GM18502 (cell line): ENCODE results near the gene CSF2RB.

ENCODE experiments used
- ATAC-seq: cut with Tn5 transposase; IDR thresholded peaks from one replicate; pipeline ENCODE4 v1.9.1; 2021; ENCODE audit warnings: mild to moderate bottlenecking; ENCODE audit not compliant: unreplicated experiment, poor library complexity

CSF2RB gene

DNA sequence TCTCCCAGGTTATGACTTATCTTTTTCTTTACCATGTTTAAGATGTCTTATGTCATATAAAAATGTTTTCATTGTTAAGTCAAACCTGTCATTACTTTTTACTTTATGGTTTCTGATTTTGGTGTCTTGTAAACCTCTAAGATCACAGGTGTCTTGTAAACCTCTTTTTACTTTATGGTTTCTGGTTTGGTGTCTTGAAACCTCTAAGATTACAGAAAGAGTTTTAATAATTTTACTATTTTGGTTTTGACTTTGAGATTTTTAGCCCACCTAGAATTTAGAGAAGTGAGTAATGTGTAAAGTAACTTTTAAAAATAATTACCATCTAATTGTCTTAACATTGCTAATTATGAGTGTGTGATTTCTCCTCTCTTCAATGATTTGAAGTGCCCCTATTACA is 2.6 kb downstream of the CSF2RB start:
- ATAC-seq: no peak

GRCh38 chr22:36918586-36919284 is 5.3 kb downstream of the CSF2RB start:
- ATAC-seq: no peak

DNA sequence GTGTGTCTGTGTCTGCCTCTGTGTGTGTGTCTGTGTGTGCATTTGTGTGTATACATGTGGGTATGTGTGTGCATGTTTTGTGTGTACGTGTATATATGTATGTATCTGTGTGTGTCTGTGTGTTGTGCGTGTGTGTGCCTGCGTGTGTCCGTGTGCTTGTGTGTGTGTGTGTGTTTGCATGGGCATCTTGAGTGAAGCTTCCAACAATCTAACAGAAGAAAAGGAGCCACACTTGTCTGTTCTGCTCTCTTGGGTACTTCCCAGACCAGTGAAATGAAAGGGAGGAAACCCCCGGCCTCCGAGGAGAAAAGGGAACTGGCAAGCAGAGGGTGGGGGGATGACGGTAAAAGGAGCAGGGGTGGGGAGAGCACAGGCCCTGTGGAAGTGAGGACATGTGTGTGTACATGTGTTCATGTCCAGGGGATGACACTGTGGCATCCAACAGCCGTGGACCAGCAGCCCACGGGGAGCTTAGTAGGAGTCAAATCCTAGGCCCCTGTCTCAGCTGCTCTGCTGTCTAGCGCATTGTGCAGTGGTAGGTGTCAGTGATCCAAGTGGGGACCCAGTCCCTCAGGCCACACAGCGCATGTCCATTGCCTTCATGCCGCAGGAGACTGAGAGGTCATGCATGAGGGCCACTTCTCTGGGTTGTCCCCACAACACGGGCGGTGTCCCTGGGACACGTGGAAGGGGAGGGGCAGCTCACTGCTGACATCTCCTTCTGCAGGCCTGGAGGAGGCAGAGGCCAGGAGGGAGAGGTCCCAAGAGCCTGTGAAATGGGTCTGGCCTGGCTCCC is 8.1 kb downstream of the CSF2RB start:
- ATAC-seq: no peak

DNA sequence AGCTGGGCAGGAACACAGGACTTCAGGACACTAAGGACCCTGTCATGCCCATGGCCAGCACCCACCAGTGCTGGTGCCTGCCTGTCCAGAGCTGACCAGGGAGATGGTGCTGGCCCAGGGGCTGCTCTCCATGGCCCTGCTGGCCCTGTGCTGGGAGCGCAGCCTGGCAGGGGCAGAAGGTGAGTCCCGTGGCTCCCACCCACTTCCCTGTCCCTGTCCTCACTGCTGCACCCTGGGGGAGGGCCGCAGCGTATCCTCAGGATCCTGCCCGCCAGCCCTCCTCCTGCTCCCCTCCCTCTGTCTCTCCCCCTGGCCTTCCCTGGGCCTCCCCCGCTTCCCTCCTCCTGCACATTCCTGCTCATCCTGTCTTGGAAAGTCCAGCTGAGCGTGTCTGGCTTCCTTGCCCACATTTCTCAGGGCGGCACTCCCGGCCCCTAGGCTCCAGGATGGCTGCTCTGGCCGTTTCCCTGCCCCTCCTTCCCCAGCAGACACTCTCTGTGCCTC is 8.7 kb downstream of the CSF2RB start:
- ATAC-seq: no peak

DNA sequence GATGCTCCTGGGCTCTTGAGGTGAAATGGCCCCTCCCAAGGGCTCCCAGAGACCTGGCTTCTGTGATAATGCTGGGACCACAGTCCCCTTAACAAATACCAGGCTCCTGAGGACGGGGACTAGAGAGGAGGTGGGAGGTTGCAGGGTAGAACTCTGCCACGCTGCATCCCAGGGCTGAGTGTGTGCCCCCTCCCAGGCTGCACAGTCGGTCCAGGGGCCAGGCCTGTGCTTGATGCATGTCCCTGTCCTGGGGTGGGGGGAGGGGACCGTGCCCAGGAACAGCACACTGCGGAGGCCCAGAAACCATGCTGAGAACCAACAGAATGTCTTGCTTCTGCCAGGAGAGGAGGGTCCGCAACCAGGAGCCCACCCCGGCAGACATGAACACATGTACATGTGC is 9.3 kb downstream of the CSF2RB start:
- no peak for ATAC-seq

- no peak for ATAC-seq
Observed at GRCh38 chr22:36923131-36923788, 9.8 kb downstream of the CSF2RB start.

DNA sequence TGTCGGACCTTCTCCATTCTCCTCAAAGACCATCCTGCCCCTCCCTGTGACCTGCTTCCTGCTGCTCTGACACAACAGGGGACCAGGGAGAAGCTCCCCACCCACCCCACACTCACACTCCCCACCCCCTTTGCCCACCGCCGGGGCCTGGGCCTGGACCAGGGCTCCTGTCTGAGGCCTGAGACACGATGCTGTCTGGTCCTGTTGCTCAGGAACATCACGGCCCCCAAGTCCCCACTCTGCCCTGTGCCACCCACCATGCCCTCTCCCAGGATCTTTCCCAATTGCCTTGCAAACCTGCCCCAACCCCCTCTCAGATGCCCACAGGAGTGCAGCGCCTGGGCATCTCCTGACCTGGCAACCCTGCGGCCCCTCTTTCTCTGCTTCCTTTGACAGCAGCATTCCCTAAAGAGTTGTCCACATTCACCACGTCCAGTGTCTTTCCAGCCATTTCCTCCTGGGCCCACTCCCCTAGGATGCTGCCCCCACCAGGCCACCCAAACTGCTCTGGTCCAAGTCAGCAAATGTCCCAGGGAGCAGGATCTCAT is 10.8 kb downstream of the CSF2RB start:
- no peak for ATAC-seq

DNA sequence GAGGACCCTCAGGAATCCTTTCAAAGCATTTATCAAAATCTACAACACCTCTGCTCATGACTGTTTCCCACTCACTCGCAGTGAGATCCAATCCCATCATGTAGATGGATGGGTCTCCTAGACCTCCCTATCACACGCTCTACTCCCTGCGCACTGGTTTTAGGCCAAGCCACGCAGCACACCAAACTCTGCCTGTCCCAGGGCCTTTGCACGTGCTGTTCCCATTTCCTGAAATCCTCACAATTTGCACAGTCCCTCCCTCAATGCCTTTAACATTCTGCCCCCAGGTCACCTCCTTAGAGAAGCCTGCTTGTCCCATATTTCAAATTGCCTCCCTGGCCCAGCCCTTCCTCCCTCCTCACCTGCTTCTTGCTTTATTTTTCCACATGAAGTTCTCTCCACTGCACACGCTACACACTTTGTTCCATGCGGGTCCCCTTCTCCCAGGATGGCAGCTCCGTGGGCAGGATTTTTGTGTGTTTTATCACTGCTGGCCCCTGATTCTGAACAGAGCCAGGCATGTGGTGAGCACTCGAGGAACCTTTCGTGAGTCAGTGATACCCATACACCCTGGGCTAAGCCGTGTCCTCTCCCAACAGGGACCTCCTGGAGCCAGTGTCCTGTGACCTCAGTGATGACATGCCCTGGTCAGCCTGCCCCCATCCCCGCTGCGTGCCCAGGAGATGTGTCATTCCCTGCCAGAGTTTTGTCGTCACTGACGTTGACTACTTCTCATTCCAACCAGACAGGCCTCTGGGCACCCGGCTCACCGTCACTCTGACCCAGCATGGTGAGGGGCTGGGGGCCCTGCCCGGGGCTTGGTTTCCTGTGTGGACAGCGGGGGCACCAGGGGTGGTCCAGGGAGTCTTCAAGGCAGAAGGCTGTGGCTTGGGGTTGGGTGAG is 12.2 kb downstream of the CSF2RB start:
- no peak for ATAC-seq

- ATAC-seq: no peak
Observed at GRCh38 chr22:36926309-36926708, 12.9 kb downstream of the CSF2RB start.

GRCh38 chr22:36926721-36927435 is 13.4 kb downstream of the CSF2RB start:
- ATAC-seq: no peak

GRCh38 chr22:36927671-36928070 is 14.2 kb downstream of the CSF2RB start:
- ATAC-seq: no peak

DNA sequence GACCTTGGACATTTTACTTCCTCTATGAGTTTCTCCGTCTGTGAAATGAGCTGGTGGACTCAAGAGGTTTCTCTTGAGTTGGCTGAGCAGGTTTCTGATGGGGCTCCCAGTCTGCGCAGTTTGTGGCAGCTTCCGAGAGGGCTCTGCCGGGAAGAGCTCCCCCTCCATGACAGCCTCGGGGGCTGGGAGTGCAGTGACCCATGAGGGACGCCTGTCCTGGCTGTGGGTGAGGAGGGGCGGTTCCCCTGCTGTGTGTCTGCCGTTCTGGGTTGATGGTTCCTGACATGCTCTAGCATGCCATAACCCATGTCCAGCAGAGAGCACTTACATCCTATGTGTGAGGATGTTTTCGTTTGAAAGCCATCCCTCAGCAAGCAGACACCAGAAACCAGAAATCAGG is 14.8 kb downstream of the CSF2RB start:
- ATAC-seq: no peak

DNA sequence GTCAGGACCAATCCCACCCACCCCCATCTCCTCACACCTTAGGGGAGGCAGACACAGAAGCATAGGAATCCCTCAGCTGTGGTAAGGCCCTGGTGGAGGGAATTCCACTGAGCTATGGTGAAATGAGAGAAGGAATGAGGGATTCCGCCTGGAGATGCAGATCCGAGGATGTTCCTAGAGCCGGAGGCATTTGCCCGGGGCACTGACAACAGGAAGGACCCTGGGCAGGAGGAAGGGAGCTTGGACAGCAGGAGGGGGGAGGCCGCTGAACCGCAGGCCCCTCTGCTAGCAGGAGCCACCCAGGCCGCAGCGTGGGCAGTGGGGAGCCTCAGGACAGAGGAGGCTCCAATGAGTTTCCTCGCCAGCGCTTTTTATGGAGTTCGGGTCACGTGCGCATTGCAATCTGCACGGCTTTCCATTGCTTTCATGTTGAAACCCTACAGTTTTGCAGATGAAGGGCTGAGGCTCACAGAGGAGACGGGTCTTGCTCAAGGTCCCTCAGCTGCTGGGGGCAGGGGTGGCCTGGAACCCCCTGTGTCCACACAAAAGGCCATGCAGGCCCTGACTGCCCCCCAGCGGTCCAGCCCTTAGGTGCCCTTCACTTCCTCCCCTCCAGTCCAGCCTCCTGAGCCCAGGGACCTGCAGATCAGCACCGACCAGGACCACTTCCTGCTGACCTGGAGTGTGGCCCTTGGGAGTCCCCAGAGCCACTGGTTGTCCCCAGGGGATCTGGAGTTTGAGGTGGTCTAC is 15.5 kb downstream of the CSF2RB start:
- ATAC-seq: no peak

GRCh38 chr22:36929621-36930020 is 16.2 kb downstream of the CSF2RB start:
- ATAC-seq: no peak

DNA sequence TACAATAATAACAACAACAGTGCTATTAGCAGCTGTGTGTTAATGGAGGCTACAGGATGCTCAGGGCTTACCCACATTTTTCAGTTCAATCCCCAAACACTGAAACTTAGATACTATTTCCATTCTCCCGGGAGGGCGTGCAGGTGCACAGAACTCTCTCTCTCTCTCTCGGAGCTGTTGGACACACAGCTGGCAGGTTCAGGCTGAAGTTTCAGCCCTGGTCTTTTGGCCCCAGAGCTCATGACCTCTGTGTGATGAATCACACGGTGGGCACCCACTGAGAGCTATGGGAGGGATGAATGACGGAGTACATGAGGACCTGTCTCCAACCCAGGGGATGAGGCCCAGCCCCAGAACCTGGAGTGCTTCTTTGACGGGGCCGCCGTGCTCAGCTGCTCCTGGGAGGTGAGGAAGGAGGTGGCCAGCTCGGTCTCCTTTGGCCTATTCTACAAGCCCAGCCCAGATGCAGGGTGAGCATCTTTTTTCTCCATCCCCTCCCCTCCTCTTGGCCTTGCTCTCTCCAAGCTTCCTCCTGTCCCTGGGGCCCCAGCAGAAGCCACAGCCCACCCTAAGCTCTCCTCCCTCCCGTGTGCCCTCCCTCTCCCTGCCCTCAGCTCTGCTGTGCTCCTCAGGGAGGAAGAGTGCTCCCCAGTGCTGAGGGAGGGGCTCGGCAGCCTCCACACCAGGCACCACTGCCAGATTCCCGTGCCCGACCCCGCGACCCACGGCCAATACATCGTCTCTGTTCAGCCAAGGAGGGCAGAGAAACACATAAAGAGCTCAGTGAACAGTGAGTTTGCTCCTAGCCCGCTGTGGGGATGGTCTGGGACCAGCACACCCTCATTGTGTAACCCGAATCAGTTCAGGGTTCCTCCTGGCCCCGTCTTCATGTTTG is 16.9 kb downstream of the CSF2RB start:
- ATAC-seq: no peak

- ATAC-seq: no peak
Observed at GRCh38 chr22:36931446-36931845, 18.0 kb downstream of the CSF2RB start.

DNA sequence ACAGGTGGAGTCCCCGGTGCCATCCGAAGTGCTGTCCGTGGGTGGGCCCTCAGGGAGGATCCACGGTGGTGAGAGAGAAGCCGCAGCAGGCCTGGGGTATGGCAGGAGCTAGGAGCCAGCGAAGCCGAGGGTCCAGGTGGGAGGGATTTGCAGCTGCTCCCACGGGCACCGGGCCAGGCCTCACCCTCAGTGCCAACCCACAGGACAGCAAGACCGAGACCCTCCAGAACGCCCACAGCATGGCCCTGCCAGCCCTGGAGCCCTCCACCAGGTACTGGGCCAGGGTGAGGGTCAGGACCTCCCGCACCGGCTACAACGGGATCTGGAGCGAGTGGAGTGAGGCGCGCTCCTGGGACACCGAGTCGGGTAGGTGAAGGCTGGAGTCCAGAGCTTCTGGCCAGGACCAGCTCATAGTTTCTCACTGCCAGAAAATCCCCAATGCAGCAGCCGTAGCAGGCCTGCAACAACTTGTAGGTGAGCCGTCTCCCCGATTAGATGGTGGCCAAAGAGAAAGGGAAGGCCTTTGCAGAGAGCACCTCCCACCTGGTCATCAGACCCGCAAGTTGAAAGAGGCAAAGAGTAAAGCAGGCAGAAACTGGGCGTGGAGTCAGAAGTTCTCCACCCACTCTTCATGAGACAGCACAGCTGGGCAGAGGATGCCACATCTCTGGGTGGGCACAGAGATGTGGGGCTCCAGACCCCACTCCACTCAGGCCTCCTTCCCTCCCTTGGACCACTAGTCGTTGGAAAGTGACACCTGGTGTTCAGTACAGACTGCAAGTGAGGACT is 20.4 kb downstream of the CSF2RB start:
- no peak for ATAC-seq
